ENCODE measurements around the gene TMEM164.

The TMEM164 gene

GRCh38 chrX:110168585-110168984 is 165.7 kb downstream of the TMEM164 start:
- ATAC-seq (replicated peaks) (no peak), DNase-seq (no peak)
- Mint-ChIP-seq H3K27me3 (no peaks in the 10 kb centered on the region), H3K4me3 (no peak overlapping the region), H3K36me3 (ENCODE audit: insufficient read depth) (peaks cover 7% of the 10 kb centered on the region), H3K4me1 (ENCODE audit: low read depth in 2 of 2) (peaks cover 0 to 3% of the 10 kb centered on the region in 2 donors), H3K27ac (no peak overlapping the region), H3K9me3 (no peaks in the 10 kb centered on the region)

DNA sequence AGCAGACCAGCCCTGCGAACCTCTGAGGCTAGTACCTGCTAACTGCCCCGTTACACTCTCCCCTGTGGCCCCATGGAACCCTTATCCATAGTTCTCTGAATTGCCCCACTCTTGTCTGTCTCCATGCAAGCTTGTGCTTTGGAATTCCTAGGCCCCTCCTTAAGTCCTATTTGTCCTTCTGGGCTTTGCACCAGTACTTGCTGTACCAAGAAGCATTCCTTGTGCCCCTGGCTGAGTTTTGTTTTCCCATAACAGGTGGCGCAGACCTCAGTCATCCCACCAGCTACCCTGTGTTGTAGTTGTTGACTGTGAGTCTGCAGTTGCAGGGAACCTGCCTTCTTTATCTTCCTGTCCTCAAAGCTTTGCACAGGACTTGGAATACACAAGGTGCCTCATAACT is 167.1 kb downstream of the TMEM164 start:
- Mint-ChIP-seq H3K27ac (no peak overlapping the region), H3K36me3 (ENCODE audit: insufficient read depth) (peaks cover 7% of the 10 kb centered on the region), H3K9me3 (no peaks in the 10 kb centered on the region), H3K27me3 (no peaks in the 10 kb centered on the region), H3K4me1 (ENCODE audit: low read depth in 2 of 2) (peaks cover 0 to 3% of the 10 kb centered on the region in 2 donors), H3K4me3 (no peak overlapping the region)
- no peak for ATAC-seq (replicated peaks)
- DNase-seq: no peak

DNA sequence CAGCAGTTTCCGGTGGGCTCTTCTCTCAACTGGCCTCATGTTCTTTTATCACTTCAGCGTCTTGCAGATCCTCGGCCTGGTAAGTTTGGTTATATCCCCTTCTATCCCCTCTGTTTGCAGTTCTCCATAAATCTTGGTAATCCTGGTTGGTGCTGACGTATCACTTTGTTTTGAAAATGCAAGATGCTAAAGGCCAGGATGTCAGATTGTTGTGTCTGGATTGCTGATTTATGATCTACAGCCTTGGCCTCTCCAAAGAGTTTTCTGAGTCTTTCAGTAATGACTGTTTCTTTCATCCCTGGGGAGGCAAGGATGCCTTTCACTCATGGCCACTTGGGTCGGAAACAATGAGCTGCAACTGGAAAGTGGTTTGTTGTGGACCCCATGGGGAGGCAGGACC is 168.5 kb downstream of the TMEM164 start:
- Mint-ChIP-seq H3K36me3 (ENCODE audit: insufficient read depth) (peaks cover 13% of the 10 kb centered on the region), H3K4me3 (no peak overlapping the region), H3K4me1 (ENCODE audit: low read depth in 2 of 2) (peaks cover 0 to 6% of the 10 kb centered on the region in 2 donors), H3K27me3 (no peaks in the 10 kb centered on the region), H3K27ac (peak overlapping the region in 1 of 2 donors; percentile 69), H3K9me3 (no peaks in the 10 kb centered on the region)
- DNase-seq (no peak), ATAC-seq (replicated peaks) (no peak)

DNA sequence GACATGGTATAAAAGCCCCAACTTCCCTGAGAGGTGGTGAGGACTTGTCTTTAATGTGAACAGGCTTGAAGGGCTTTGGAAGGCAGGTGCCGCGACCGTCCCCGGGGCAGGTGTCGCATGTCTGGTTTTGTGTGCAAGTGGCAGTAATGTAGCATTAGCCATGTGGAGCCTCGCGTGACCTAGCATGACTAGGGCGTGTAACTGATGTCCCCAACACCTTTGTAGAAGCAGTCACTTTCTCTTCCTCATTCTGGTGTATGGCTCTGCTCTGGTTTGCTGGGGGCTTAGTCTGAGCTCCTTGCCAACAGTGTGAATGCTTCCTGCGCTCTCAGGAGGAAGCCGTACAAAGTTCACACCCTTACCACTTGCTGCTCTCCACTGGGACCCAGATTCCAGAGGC is 169.3 kb downstream of the TMEM164 start:
- Mint-ChIP-seq H3K27me3 (no peaks in the 10 kb centered on the region), H3K27ac (no peak overlapping the region), H3K9me3 (no peaks in the 10 kb centered on the region), H3K36me3 (ENCODE audit: insufficient read depth) (peaks cover 13% of the 10 kb centered on the region), H3K4me1 (ENCODE audit: low read depth in 2 of 2) (peaks cover 0 to 7% of the 10 kb centered on the region in 2 donors), H3K4me3 (no peak overlapping the region)
- ATAC-seq (replicated peaks) (peak; percentile 35), DNase-seq (no peak)

- ATAC-seq (replicated peaks) (no peak), DNase-seq (no peak)
- no peaks in the 10 kb centered on the region for H3K9me3 Mint-ChIP-seq
- H3K4me1 Mint-ChIP-seq (ENCODE audit: low read depth in 2 of 2): peaks cover 0 to 7% of the 10 kb centered on the region in 2 donors
- H3K36me3 Mint-ChIP-seq (ENCODE audit: insufficient read depth): peaks cover 13% of the 10 kb centered on the region
- H3K4me3 Mint-ChIP-seq: no peak overlapping the region
- H3K27ac Mint-ChIP-seq: no peak overlapping the region
- no peaks in the 10 kb centered on the region for H3K27me3 Mint-ChIP-seq
Measured at GRCh38 chrX:110173192-110174175, 170.6 kb downstream of the TMEM164 start.

- Mint-ChIP-seq H3K27me3 (no peaks in the 10 kb centered on the region), H3K4me1 (ENCODE audit: low read depth in 2 of 2) (peaks cover 7 to 11% of the 10 kb centered on the region in 2 donors), H3K27ac (peak overlapping the region in 1 of 2 donors; percentile 20), H3K36me3 (ENCODE audit: insufficient read depth) (peaks cover 10% of the 10 kb centered on the region), H3K4me3 (no peak overlapping the region), H3K9me3 (no peaks in the 10 kb centered on the region)
- ATAC-seq (replicated peaks) (no peak), DNase-seq (no peak)
Measured at GRCh38 chrX:110175146-110175545, 172.2 kb downstream of the TMEM164 start.

- peak overlapping the region in 1 of 2 donors; percentile 20 for H3K27ac Mint-ChIP-seq
- H3K27me3 Mint-ChIP-seq: no peaks in the 10 kb centered on the region
- no peak for DNase-seq
- H3K36me3 Mint-ChIP-seq (ENCODE audit: insufficient read depth): peaks cover 10% of the 10 kb centered on the region
- no peak for ATAC-seq (replicated peaks)
- no peak overlapping the region for H3K4me3 Mint-ChIP-seq
- peaks cover 7 to 12% of the 10 kb centered on the region in 2 donors for H3K4me1 Mint-ChIP-seq (ENCODE audit: low read depth in 2 of 2)
- no peaks in the 10 kb centered on the region for H3K9me3 Mint-ChIP-seq
Measured at GRCh38 chrX:110175696-110176095, 172.8 kb downstream of the TMEM164 start.

DNA sequence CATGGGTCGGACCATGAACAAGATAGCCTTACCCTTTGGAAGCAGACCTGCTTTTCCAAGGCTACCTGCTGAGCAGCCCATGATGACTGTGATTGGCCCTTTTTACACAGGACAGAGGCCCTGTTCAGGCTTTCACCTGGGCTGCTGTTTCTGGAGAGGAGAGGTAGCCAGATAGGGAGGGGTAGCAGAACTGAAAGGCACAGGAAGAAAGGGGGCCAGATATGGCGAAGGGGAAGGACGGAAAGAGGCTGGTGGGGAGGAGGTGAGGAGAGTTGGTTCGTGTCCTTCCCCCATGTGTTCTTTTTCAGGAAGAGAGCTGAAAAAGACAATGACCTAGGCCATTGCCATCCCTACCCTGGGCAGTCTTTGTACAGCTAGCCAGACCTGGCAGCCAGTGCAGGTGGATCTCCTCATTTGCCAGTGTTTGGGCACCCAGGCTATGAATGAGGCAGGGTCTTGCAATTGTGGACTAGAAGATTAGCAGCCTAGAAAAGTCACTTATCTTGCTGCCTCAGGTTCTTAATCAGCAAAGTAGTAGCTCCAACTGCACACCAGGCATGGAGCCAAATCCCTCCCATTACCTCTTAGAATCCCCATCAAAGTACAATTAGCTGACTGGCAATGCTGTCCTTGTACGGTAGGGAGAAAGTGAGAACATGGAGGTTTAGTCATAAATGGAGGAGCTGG is 175.4 kb downstream of the TMEM164 start:
- H3K9me3 Mint-ChIP-seq: no peaks in the 10 kb centered on the region
- no peak for DNase-seq
- peaks cover 9% of the 10 kb centered on the region for H3K36me3 Mint-ChIP-seq (ENCODE audit: insufficient read depth)
- no peak overlapping the region for H3K4me3 Mint-ChIP-seq
- no peak for ATAC-seq (replicated peaks)
- H3K27me3 Mint-ChIP-seq: no peaks in the 10 kb centered on the region
- peaks cover 7 to 21% of the 10 kb centered on the region in 2 donors for H3K4me1 Mint-ChIP-seq (ENCODE audit: low read depth in 2 of 2)
- H3K27ac Mint-ChIP-seq: peak overlapping the region in 1 of 2 donors; percentile 49

- H3K9me3 Mint-ChIP-seq: no peaks in the 10 kb centered on the region
- DNase-seq (no peak), ATAC-seq (replicated peaks) (no peak)
- peak overlapping the region in 1 of 2 donors; percentile 17 for H3K4me3 Mint-ChIP-seq
- H3K4me1 Mint-ChIP-seq (ENCODE audit: low read depth in 2 of 2): peaks cover 11 to 24% of the 10 kb centered on the region in 2 donors
- no peaks in the 10 kb centered on the region for H3K27me3 Mint-ChIP-seq
- H3K36me3 Mint-ChIP-seq (ENCODE audit: insufficient read depth): peaks cover 6% of the 10 kb centered on the region
- H3K27ac Mint-ChIP-seq: peak overlapping the region; percentile 56 to 80
Measured at GRCh38 chrX:110180176-110180927, 177.4 kb downstream of the TMEM164 start.

GRCh38 chrX:110180928-110181310 is 178.0 kb downstream of the TMEM164 start:
- peaks cover 6% of the 10 kb centered on the region for H3K36me3 Mint-ChIP-seq (ENCODE audit: insufficient read depth)
- peak overlapping the region in 1 of 2 donors; percentile 17 for H3K4me3 Mint-ChIP-seq
- H3K27ac Mint-ChIP-seq: peak overlapping the region; percentile 56 to 80
- H3K4me1 Mint-ChIP-seq (ENCODE audit: low read depth in 2 of 2): peaks cover 12 to 23% of the 10 kb centered on the region in 2 donors
- DNase-seq: no peak
- H3K27me3 Mint-ChIP-seq: no peaks in the 10 kb centered on the region
- no peak for ATAC-seq (replicated peaks)
- no peaks in the 10 kb centered on the region for H3K9me3 Mint-ChIP-seq

DNA sequence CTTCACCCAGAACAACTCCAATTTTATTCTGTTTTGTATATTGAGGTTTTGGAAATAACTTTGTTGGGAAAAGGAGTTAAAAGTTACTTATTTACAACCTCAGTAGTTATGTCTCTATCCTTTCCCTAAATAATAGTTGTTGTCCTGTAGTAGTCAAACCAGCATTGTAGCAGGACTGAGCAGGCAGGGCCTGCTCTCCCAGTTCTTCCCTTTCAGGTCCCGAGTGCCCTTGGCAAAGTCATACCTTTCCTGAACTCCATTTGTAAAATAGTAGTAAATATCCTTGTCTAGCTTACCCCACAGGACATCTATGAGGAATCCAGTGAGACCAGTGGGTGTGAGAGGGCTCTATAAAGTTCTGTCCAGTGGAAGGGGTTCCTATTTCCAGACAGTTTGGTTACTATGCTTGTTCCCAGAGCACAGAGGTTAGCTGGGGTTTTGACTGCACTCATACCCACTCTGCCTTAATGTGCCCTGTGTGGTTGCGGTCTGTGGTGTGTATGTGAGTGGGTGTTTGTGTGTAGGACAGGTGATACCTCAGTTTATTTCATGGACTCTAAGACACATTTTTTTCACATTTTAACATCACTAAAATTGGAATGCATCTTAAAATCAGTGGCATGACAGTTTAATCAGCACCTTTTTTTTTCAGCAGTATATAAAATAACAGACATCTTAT is 178.7 kb downstream of the TMEM164 start:
- peak; percentile 76 for ATAC-seq (replicated peaks)
- DNase-seq: no peak
- H3K4me3 Mint-ChIP-seq: no peak overlapping the region
- peaks cover 3% of the 10 kb centered on the region for H3K36me3 Mint-ChIP-seq (ENCODE audit: insufficient read depth)
- peak overlapping the region; percentile 56 to 74 for H3K27ac Mint-ChIP-seq
- peaks cover 12 to 20% of the 10 kb centered on the region in 2 donors for H3K4me1 Mint-ChIP-seq (ENCODE audit: low read depth in 2 of 2)
- no peaks in the 10 kb centered on the region for H3K9me3 Mint-ChIP-seq
- H3K27me3 Mint-ChIP-seq: no peaks in the 10 kb centered on the region

GRCh38 chrX:110182362-110182761 is 179.4 kb downstream of the TMEM164 start:
- Mint-ChIP-seq H3K27ac (peak overlapping the region in 1 of 2 donors; percentile 74), H3K27me3 (no peaks in the 10 kb centered on the region), H3K4me1 (ENCODE audit: low read depth in 2 of 2) (peaks cover 12 to 20% of the 10 kb centered on the region in 2 donors), H3K9me3 (no peaks in the 10 kb centered on the region), H3K36me3 (ENCODE audit: insufficient read depth) (peaks cover 3% of the 10 kb centered on the region), H3K4me3 (peak overlapping the region in 1 of 2 donors; percentile 31)
- ATAC-seq (replicated peaks) (no peak), DNase-seq (no peak)

Measured in effector memory CD8-positive, alpha-beta T cell (primary cell).